Vagina (tissue), 2 donors: Measurements from ENCODE around the gene NFS1.

Experiments used
- CTCF ChIP-seq, 3 experiments: fragments of 450-650 bp in 2 of 3; fragments of 200-600 bp in 1 of 3; sonication (generic) in 1 of 3; IDR thresholded peaks; one replicate each; pipeline ENCODE4 v1.5.1; 2017 to 2019; ENCODE audit warnings: antibody characterized with exemption in 3 of 3, mild to moderate bottlenecking in 2 of 3, moderate library complexity in 2 of 3
- POLR2A ChIP-seq, 2 donors: fragments of 450-650 bp; IDR thresholded peaks; one replicate each; pipeline ENCODE4 v1.6.1; 2017; ENCODE audit warnings: antibody characterized with exemption in 2 of 2, mild to moderate bottlenecking in 2 of 2, moderate library complexity in 2 of 2

- TF ChIP-seq POLR2A (IDR thresholded peaks at IDR 0.05) = no peak
- TF ChIP-seq CTCF (IDR thresholded peaks at IDR 0.05) = no peak
Measured at GRCh38 chr20:35644806-35645205, 54.3 kb downstream of the NFS1 start.
